CD14-positive monocyte (primary cell): ENCODE results near the gene QRICH2. TPM values are rescaled to one million over a fixed set of nuclear protein-coding genes. Genes with fewer than 3 reads are reported as not detected.

Experiments
- DNase-seq, 3 donors: peaks; one replicate each; pipeline ENCODE4 v3.0.0-alpha.2; 2011 to 2022
- H2AFZ ChIP-seq: 2 replicates; pipeline ENCODE4 v1.6.0; 2012; ENCODE audit warnings: mild to moderate bottlenecking, low read depth, low read length, inconsistent platforms; ENCODE audit not compliant: insufficient read depth, poor library complexity, severe bottlenecking
- H3K27ac ChIP-seq, 2 donors: 1 replicate in 1 of 2; 2 replicates in 1 of 2; pipeline ENCODE4 v1.5.1; 2012 to 2013; ENCODE audit warnings: low read length in 2 of 2, control low read depth in 1 of 2, inconsistent platforms in 1 of 2, low read depth in 1 of 2, mild to moderate bottlenecking in 1 of 2
- H3K27me3 ChIP-seq, 2 donors: one replicate each; pipeline versions ENCODE4 v1.6.0 to v1.6.1; 2011 to 2013; ENCODE audit warnings: low read length in 2 of 2; ENCODE audit not compliant: control insufficient read depth in 2 of 2, insufficient read depth in 2 of 2
- H3K36me3 ChIP-seq, 2 donors: replicated peaks in 1 of 2; 1 replicate in 1 of 2; 2 replicates in 1 of 2; pipeline versions ENCODE4 v1.5.1 to v1.6.1; 2012 to 2013; ENCODE audit warnings: low read length in 2 of 2, control low read depth in 1 of 2, inconsistent platforms in 1 of 2, mild to moderate bottlenecking in 1 of 2; ENCODE audit not compliant: insufficient read depth in 2 of 2, control insufficient read depth in 1 of 2
- H3K4me1 ChIP-seq, 2 donors: 1 replicate in 1 of 2; 2 replicates in 1 of 2; pipeline versions ENCODE4 v1.5.1 to v1.6.1; 2012 to 2013; ENCODE audit warnings: low read length in 2 of 2, control low read depth in 1 of 2, inconsistent platforms in 1 of 2, mild to moderate bottlenecking in 1 of 2, moderate library complexity in 1 of 2; ENCODE audit not compliant: insufficient read depth in 2 of 2, control insufficient read depth in 1 of 2
- H3K4me2 ChIP-seq: replicated peaks from 2 replicates; pipeline ENCODE3; 2012; ENCODE audit warnings: low read length, moderate library complexity, mild to moderate bottlenecking; ENCODE audit not compliant: poor library complexity, severe bottlenecking; ENCODE audit errors: extremely low read depth
- H3K4me3 ChIP-seq, 3 experiments: fragments of 200-600 bp in 1 of 3; sonication (generic) in 1 of 3; replicated peaks in 1 of 3; 1 replicate in 2 of 3; 2 replicates in 1 of 3; pipeline ENCODE4 v1.5.1; 2011 to 2013; ENCODE audit warnings: low read length in 3 of 3, mild to moderate bottlenecking in 3 of 3, control low read depth in 2 of 3, low read depth in 2 of 3, inconsistent platforms in 1 of 3, moderate library complexity in 1 of 3
- H3K79me2 ChIP-seq: 2 replicates; pipeline ENCODE4 v1.6.0; 2012; ENCODE audit warnings: mild to moderate bottlenecking, control low read depth, inconsistent platforms, low read length, moderate library complexity; ENCODE audit not compliant: insufficient read depth
- H3K9ac ChIP-seq: 2 replicates; pipeline ENCODE4 v1.6.0; 2017; ENCODE audit warnings: low read length, mild to moderate bottlenecking; ENCODE audit not compliant: insufficient read depth, poor library complexity, severe bottlenecking
- H3K9me3 ChIP-seq, 2 donors: replicated peaks in 1 of 2; 1 replicate in 1 of 2; 2 replicates in 1 of 2; pipeline versions ENCODE4 v1.5.1 to v1.6.1; 2012 to 2013; ENCODE audit warnings: low read length in 2 of 2, control low read depth in 1 of 2; ENCODE audit not compliant: control insufficient read depth in 1 of 2, insufficient read depth in 1 of 2
- H4K20me1 ChIP-seq: 2 replicates; pipeline ENCODE4 v1.6.0; 2012; ENCODE audit warnings: mild to moderate bottlenecking, low read length, control low read depth, moderate library complexity; ENCODE audit not compliant: insufficient read depth
- H3K27ac Mint-ChIP-seq, 7 donors: one replicate each; pipeline ENCODE4 v1.8.0; 2020; ENCODE audit warnings: mild to moderate bottlenecking in 7 of 7, mixed read lengths in 7 of 7, moderate library complexity in 6 of 7, inconsistent platforms in 2 of 7
- H3K27me3 Mint-ChIP-seq, 3 donors: one replicate each; pipeline ENCODE4 v1.8.0; 2021 to 2022; ENCODE audit warnings: low read depth in 3 of 3, mild to moderate bottlenecking in 3 of 3, mixed read lengths in 3 of 3, moderate library complexity in 3 of 3, inconsistent platforms in 1 of 3
- H3K36me3 Mint-ChIP-seq, 2 donors: one replicate each; pipeline ENCODE4 v1.8.0; 2020; ENCODE audit warnings: mixed read lengths in 2 of 2, inconsistent platforms in 1 of 2, mild to moderate bottlenecking in 1 of 2
- H3K4me1 Mint-ChIP-seq: one replicate; pipeline ENCODE4 v1.8.0; 2020; ENCODE audit warnings: mild to moderate bottlenecking, mixed read lengths
- H3K4me3 Mint-ChIP-seq, 2 donors: one replicate each; pipeline ENCODE4 v1.8.0; 2020; ENCODE audit warnings: mild to moderate bottlenecking in 2 of 2, mixed read lengths in 2 of 2, moderate library complexity in 1 of 2
- H3K9me3 Mint-ChIP-seq, 7 donors: one replicate each; pipeline ENCODE4 v1.8.0; 2020 to 2022; ENCODE audit warnings: mixed read lengths in 7 of 7, mild to moderate bottlenecking in 6 of 7, moderate library complexity in 6 of 7, inconsistent platforms in 2 of 7
- CTCF ChIP-seq: fragments of 200-600 bp; IDR thresholded peaks from one replicate; pipeline ENCODE4 v1.8.0; 2022; ENCODE audit warnings: antibody characterized with exemption, mild to moderate bottlenecking
- WGBS: methylation state at CpG from one replicate; pipeline ENCODE4 v1.1.5; 2013; ENCODE audit warnings: missing lambda C conversion rate; ENCODE audit not compliant: insufficient coverage; 5-methylcytosine and 5-hydroxymethylcytosine counted together
- intact Hi-C, 2 donors: fragments of 100-400 bp; cut with micrococcal nuclease; formaldehyde crosslinking; loops; one replicate each; pipeline versions ENCODE4 v1.15.0 to v1.15.1; 2023
- polyA plus RNA-seq, 3 donors: library from polyadenylated mRNA; depleted of rRNA in 1 of 3; unstranded in 2 of 3; stranded (reverse) in 1 of 3; fragments of 300-500 nt in 2 of 3; fragments of >200 nt in 1 of 3; fragmentation: Illumina TruSeq in 2 of 3; gene quantifications; 1 replicate in 2 of 3; 2 replicates in 1 of 3; pipeline ENCODE4 v1.2.3, GENCODE V29; 2012 to 2021

Gene QRICH2
- polyA plus RNA-seq, 3 donors: 0.04 to 1.9 TPM; not detected in 1

- Histone ChIP-seq H3K4me3 (no peak overlapping the region), H2AFZ (no peak overlapping the region), H3K27me3 (no peaks in the 10 kb centered on the region), H4K20me1 (no peaks in the 10 kb centered on the region), H3K36me3 (no peaks in the 10 kb centered on the region), H3K9me3 (no peaks in the 10 kb centered on the region), H3K27ac (no peak overlapping the region), H3K4me1 (peaks cover 66% of the 10 kb centered on the region in 2 donors), H3K4me2 (no peak overlapping the region), H3K9ac (no peak overlapping the region), H3K79me2 (no peaks in the 10 kb centered on the region)
- Mint-ChIP-seq H3K27ac (peak overlapping the region in 1 of 7 donors; percentile 12), H3K36me3 (peaks cover 2 to 3% of the 10 kb centered on the region in 2 donors), H3K9me3 (no peaks in the 10 kb centered on the region), H3K4me3 (no peak overlapping the region), H3K4me1 (peaks cover 57% of the 10 kb centered on the region), H3K27me3 (peaks cover 0 to 3% (median 0%) of the 10 kb centered on the region in 3 donors)
- intact Hi-C loops: no loop called here
- DNase-seq: no peak
- 96% methylated on average over 5 of the region's 6 CpGs for WGBS
- TF ChIP-seq CTCF: no peak
Observed at GRCh38 chr17:76250141-76250540, 57.9 kb downstream of the QRICH2 start.

- Histone ChIP-seq H3K79me2 (no peaks in the 10 kb centered on the region), H3K4me3 (no peak overlapping the region), H2AFZ (no peak overlapping the region), H3K36me3 (no peaks in the 10 kb centered on the region), H3K9ac (no peak overlapping the region), H3K4me1 (peaks cover 58% of the 10 kb centered on the region in 2 donors), H3K4me2 (no peak overlapping the region), H4K20me1 (no peaks in the 10 kb centered on the region), H3K9me3 (no peaks in the 10 kb centered on the region), H3K27me3 (peaks cover 5 to 11% of the 10 kb centered on the region in 2 donors), H3K27ac (no peak overlapping the region)
- intact Hi-C loops: no loop called here
- H3K4me3 Mint-ChIP-seq: peak overlapping the region in 1 of 2 donors; percentile 50
- TF ChIP-seq CTCF: no peak
- peaks cover 11 to 16% (median 15%) of the 10 kb centered on the region in 3 donors for H3K27me3 Mint-ChIP-seq
- peak in 1 of 3 donors; percentile 21 for DNase-seq
- H3K36me3 Mint-ChIP-seq: peaks cover 2 to 4% of the 10 kb centered on the region in 2 donors
- H3K4me1 Mint-ChIP-seq: peaks cover 59% of the 10 kb centered on the region
- H3K27ac Mint-ChIP-seq: peak overlapping the region in 4 of 7 donors; percentile 16 to 70 (median 40)
- 93% methylated on average over 6 of the region's 11 CpGs for WGBS
- no peaks in the 10 kb centered on the region for H3K9me3 Mint-ChIP-seq
Observed at GRCh38 chr17:76248013-76248782, 59.9 kb downstream of the QRICH2 start.
